DMS79 (cell line): ENCODE results near the gene ZFR2.

Experiments used
- DNase-seq: peaks from one replicate; lab custom pipeline; 2025; lab: John Stamatoyannopoulos, UW

ZFR2 gene

GRCh38 chr19:3785938-3786824, 82.7 kb downstream of the ZFR2 start, which contains the start of gene MATK:
MATK (minus strand) TSS chr19:3786381; CDS start chr19:3785135, 1,246 bp downstream.
- DNase-seq: no peak

DNA sequence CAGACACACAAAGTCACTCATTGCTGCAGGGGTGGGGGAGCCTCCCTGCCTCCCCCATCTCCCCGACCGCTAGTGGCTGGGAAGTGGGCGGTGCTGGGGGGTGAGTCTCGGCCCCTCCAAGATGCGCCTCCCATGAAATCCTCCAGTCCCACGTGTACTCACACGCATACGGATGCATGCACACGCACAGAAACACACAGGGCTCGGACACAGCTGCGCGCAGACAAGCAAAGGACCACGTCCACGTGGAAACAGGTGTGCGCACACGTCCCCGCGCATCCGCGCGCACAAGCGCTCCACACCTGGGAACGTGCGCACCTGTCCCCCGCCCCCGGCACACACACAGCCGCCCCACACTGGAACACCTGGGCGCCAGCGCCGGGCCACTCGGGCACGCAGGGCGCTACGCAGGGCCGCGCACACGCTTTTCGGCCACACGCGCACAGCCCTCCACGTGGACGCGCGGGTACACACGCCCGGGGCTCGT, 83.3 kb downstream of the ZFR2 start:
- no peak for DNase-seq

DNA sequence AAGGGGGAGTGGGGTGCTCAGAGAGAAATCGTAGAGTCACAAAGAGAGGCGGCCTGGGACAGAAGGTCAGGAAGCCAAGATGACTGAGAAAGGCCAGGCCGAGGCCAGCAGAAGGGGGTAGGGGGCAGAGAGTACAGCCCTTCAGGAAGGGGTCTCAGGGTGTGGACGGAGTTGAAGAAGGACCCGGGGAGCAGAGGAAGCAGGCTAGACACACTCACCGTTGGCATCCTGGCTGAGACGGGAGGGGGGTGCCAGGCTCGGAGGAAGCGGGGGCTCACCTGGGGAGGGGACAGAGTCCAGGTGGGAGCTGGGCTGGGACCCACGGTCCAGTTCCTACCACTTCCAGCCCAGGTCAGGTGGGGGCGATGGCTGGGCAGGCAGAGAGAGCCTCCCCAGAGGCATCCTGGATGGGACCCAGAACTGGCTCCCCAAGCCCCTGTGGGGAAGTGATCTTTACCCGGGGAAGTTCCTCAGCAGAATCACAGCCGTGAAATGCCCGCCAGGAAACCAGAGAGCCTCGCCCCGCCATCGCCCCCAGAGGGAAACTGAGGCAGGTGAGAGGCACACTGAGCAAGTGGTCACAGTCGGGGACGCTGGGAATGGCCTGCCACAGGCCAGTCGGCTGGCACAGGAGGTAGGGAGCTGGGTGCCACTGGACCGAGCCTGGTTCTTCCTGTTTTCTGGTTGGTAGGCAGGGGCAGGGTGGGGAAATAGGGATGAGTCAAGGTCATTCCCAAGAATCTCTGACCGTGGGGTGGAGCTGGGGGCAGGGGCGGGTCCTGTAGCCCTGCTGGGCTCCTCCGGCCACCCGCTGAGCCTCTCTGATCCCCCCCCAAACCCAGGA, 84.0 kb downstream of the ZFR2 start:
- DNase-seq: no peak

- DNase-seq: no peak
Measured at GRCh38 chr19:3783660-3784584, 84.9 kb downstream of the ZFR2 start.

DNA sequence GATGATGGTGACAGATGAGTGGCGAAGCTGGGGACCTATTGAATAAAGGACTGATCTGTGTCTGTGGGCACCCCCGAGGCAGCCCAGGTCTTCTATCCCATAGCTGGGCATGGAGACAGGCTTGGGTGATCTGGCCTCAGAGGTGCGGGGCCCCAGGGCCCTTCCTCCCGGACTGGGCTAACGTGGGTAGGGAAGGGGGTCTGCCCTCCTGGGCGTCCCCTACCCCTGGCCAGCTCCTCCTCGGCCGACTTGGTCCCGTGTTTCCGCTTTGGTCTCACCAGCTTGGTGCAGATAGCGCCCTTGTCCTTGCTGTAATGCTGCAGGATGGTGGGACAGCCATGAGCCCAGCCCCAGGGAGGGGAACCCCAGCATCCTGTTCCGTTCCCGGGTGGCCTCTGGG, 85.9 kb downstream of the ZFR2 start:
- no peak for DNase-seq

DNA sequence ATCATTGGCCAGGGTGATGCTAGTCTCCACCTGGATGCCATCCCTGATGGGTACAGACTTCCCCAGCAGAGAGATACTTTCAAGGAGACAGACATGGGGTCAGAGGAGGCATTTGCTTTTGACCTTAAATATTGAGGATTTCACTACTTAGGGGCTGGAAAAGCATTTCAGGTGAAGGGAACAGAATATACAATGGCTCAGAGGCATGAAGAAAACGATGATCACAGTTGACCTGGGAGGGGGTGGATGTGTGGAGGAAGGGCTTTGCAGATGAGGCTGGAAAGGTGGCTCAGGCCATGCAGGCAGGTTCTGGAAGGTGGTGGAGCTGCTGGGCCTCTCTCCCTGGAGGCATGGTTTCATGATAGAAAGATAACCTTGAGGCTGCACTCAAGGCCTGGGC, 86.5 kb downstream of the ZFR2 start:
- DNase-seq: no peak

DNA sequence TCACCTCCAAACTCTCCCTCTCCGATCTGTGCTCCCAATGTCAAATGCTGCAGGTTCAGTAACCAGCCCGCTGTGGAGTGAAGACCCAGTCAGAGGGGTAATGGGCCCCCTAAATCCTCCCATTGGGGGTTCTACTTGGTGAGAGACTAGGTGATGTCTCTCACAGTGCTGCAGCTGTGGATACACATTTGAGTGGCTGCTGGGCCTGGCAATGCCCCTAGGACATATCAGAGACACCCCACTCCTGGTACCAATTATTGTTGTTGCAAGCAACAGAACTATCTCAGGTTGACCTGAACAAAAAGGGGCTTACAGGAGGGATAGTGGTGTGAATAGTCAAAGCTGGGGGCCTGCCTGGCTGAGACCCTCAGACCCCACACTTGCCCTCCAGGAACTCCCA, 87.2 kb downstream of the ZFR2 start:
- DNase-seq: no peak

- DNase-seq: no peak
Measured at GRCh38 chr19:3780786-3781304, 88.0 kb downstream of the ZFR2 start.

DNA sequence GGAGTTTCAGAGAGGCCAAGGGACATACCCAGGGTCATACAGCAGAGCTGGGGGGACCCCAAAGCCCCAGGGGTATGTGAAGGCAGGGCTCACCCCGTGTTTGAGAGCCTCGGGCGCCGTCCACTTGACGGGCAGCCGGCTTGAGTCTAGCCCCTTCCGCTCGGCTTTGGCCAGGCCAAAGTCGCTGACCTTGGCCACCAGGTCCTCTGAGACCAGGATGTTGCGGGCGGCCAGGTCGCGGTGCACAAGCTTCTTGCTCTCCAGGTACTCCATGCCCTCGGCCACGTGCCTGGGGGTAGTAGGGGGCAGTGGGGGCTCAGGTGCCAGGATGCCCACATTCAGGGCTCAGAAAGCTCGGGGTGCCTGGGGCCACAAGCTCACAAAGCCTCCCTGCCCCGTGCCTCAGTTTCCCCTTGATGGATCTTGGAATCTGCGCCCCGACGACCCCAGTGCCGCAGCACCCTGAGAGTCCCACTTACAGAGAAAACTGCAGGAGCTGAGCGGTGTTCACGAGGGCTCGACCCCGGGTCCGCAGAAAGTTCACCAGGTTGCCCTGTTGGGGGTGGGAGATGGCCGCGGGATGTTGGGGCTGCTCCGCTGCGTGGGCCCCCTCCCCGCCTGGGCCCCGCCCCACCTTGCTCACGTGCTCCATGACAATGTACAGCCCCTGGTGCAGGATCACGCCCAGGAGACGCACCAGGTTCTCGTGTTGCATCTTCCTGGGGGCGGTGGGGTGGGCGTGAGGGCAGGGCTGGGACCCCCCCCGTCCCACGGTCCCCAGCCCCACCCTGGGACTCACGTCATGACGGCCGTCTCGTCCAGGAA, 89.7 kb downstream of the ZFR2 start:
- DNase-seq: no peak

DNA sequence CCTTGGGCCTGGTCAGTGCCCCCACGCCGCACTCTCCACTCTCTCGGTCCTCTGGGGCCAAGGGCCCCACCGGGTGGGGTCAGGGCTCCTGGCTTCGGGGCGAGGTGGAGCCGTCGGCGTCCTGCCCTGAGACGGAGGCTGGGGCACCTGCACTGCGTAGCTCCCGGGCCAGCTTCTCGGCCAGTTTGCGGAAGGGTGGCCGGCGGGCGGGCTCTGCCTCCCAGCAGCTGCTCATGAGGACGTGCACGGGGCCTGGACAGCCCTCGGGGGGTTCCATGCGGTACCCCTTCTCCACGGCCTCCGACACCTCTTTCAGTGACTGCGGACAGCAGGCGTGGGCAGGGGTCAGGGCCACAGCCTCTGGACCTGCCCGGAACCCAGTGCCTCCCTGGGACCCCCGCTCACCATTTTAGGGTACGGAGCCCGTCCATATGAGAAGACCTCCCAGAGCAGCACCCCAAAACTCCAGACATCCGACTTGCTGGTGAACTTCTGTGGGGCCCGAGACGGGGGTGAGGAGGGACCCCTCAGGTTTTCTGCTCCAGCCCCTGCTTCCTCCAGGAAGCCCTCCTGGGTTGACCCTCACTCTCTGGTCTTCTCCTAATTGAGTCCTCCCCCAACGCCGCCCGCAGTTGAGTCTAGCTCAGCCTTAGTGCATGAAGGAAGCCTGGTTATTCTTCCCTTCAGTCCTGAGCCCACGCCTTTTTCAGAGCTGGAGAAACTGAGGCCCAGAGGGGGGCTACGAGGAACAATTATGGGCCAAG, 90.6 kb downstream of the ZFR2 start:
- no peak for DNase-seq

- no peak for DNase-seq
Measured at GRCh38 chr19:3776479-3777040, 92.3 kb downstream of the ZFR2 start.

DNA sequence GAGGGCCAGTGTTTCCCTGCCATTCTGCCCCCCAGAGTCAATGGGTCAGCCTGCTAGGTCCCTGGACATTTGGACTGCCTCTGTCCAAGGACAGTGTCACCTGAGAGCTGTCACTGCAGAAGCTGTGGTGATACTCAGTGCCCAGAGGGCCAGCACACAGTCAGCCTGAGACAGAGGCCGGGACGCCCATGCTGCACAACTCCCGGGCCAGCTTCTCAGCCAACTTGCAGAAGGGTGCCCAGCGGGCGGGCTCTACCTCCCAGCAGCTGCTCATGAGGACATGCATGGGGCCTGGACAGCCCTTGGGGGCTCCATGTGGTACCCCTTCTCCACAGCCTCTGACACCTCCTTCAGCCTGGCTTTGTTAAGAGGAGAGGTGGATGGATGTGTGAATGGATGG, 93.0 kb downstream of the ZFR2 start:
- DNase-seq: no peak

DNA sequence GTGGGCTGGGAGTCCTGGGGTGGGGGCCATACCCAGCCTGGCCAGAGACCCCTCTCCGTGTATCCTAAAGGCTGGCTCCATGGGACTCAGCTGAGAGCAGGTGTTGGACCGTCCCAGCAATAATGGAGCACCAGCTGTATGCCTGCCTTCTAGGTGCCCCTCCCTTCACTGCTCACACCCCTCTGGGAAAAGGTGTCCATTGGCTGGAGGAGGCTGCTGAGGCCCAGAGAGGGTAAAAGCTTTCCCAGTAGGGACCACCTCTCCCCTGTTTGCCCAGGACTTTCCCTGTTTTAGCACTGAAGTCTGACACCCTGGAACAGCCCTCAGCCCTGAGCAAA, 93.5 kb downstream of the ZFR2 start:
- no peak for DNase-seq

- no peak for DNase-seq
Measured at GRCh38 chr19:3774621-3775373, 94.0 kb downstream of the ZFR2 start.

DNA sequence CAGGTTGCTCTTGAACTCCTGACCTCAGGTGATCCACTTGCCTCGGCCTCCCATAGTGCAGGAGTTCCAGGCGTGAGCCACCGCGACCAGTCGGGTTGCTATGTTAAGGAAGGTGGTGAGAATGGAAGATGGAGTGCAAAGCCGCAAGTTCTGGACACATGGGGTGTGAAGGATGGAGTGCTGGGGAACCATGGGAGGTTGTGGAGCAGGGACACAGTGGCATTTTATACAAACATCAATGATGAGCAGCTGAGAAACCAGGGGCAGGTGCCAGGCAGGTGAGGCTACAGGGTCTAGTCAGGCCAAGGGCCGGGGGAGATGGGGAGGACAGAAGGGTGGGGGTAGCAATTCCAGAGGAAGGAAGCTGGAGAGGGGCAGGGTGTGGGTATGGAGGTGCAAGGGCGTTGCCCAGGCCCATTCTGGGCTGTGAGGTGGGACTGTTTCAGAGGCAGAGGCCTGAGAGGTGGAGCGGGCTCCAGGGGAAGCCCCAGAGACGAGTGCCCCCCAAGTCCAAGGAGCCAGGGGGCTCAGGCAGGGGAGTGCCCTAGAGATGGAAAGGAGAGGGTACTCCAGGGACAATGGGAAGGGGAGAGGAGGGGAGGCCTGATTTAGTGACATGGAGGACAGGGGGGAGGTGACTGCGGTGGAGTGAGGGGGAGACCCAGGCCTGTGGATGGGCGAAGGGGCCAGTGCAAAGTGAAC, 94.9 kb downstream of the ZFR2 start:
- DNase-seq: no peak

DNA sequence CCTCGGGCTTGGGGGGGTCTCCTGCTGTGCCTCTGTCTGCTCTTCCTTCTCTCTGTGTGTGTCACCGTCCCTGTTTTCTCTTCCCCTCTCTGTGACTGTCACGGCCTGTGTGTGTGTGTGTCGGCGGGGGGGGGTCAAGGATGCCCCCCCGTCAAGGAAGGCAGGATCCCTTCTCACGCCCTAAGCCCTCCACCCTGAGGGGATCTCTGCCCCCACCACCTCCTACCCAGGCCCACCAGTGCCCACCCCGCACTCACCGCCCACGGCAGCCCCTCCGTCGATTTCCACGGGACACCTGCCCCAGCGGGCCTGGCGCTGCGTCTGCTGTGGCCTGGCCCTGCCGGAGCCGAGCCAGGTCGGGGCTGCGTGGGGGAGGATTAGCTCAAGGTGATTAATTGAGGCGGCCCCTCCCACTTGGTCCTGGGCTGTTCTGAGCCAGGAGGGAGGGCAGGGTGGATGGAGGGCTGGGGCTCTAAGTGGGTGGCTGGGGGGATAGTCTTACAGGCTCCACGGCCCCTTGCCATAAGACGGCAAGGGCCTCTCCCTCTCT, 96.9 kb downstream of the ZFR2 start, which contains the start of gene RAX2:
Gene RAX2 (minus strand): TSS at position 323 of the 550 bp plus-strand sequence. CDS start 486 bp downstream, outside the sequence.
- no peak for DNase-seq

GRCh38 chr19:3771000-3771905, 97.6 kb downstream of the ZFR2 start:
- DNase-seq: no peak
